Hindlimb muscle (tissue), 1 donor: ENCODE data around the gene RESP18. TPM values are rescaled to one million over a fixed set of nuclear protein-coding genes. Genes with fewer than 3 reads are reported as not detected.

Experiments used
- polyA plus RNA-seq: library from polyadenylated mRNA; unstranded; fragments of 120-200 nt; gene quantifications from one replicate; pipeline ENCODE4 v1.2.1, GENCODE V29; 2013; ENCODE audit not compliant: insufficient read length

Gene RESP18
- polyA plus RNA-seq, 1 donor: not detected

Other genes starting within 250 kb of the RESP18 start
- gene NHEJ1, start 171.9 kb downstream of the RESP18 start, polyA plus RNA-seq: 12.0 TPM
- 1.1 TPM for gene SLC23A3, start 162.7 kb downstream of the RESP18 start, polyA plus RNA-seq
- gene CNPPD1, start 155.8 kb downstream of the RESP18 start, polyA plus RNA-seq: 39.4 TPM
- 42.0 TPM for gene RETREG2, start 154.5 kb downstream of the RESP18 start, polyA plus RNA-seq
- gene ZFAND2B, start 126.0 kb downstream of the RESP18 start, polyA plus RNA-seq: 21.4 TPM
- 36.1 TPM for gene ABCB6, start 113.8 kb downstream of the RESP18 start, polyA plus RNA-seq
- gene ATG9A, start 103.1 kb downstream of the RESP18 start, polyA plus RNA-seq: 35.9 TPM
- 29.5 TPM for gene ANKZF1, start 102.9 kb downstream of the RESP18 start, polyA plus RNA-seq
- gene GLB1L, start 87.3 kb downstream of the RESP18 start, polyA plus RNA-seq: 4.4 TPM
- 17.6 TPM for gene STK16, start 87.3 kb downstream of the RESP18 start, polyA plus RNA-seq
- 0.31 TPM for gene TUBA4B, start 79.5 kb downstream of the RESP18 start, polyA plus RNA-seq
- 112 TPM for gene TUBA4A, start 78.8 kb downstream of the RESP18 start, polyA plus RNA-seq
- gene DNAJB2, start 53.4 kb downstream of the RESP18 start, polyA plus RNA-seq: 97.8 TPM
- gene PTPRN, start 23.3 kb downstream of the RESP18 start, polyA plus RNA-seq: 0.12 TPM
- 40.9 TPM for gene DNPEP, start 55.2 kb upstream of the RESP18 start, polyA plus RNA-seq
- gene DES, start 85.6 kb upstream of the RESP18 start, polyA plus RNA-seq: 5,382 TPM
- 208 TPM for gene SPEG, start 102.1 kb upstream of the RESP18 start, polyA plus RNA-seq
- 26.9 TPM for gene GMPPA, start 166.1 kb upstream of the RESP18 start, polyA plus RNA-seq
- gene ASIC4, start 181.7 kb upstream of the RESP18 start, polyA plus RNA-seq: 0.48 TPM
- gene CHPF, start 211.1 kb upstream of the RESP18 start, polyA plus RNA-seq: 58.2 TPM
- gene TMEM198, start 211.3 kb upstream of the RESP18 start, polyA plus RNA-seq: 3.6 TPM
- 183 TPM for gene OBSL1, start 238.8 kb upstream of the RESP18 start, polyA plus RNA-seq
- gene INHA, start 239.6 kb upstream of the RESP18 start, polyA plus RNA-seq: 0.97 TPM